ENCODE results near the gene SPG21. TPM values are rescaled to one million over a fixed set of nuclear protein-coding genes. Genes with fewer than 3 reads are reported as not detected.

Gene SPG21
- total and polyA plus RNA-seq, 2 of the 13 experiments (the other 11 are each of a cell fraction or from before 2014, with no cell fraction given): 36.7 to 42.4 TPM

DNA sequence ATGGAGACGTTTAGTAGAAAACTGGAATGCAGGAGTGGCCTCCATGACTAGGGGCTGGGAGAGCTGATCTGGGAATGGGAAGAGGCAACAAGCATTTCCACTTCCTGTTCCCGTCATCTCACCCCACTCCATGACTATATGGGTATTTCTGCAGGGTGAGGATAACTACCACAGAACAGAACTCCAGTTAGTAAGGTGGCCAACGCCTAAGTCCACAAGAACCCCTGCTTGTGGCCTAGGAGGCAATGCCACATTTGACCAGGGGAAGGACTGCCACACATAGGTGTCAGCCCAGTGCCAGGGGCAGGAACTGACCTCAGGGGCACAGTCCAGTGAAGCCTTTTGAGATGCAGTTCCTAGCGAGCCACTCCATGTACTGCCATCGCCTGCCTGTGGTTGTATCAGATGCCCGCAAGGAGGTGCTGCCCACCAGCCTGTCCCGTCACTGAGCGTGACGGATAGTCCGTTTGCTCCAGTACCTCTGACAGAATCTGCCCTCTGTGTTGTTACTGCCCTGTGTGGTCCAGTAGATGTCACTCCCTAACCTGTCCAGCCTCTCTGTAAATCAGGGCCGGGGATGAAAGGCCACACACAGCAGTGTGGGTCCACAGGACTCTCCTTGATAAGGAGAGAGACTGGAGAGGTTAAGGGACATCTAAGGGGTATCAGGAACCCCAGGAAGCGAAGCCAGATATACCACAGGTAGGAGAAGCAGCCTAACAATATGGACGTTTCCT, 43.3 kb upstream of the SPG21 start (continued):
- TF ChIP-seq HNF1B (CRISPR knock-in tag; IDR thresholded peaks at IDR 0.05) (peak; percentile 39; the same call in 1 of the 2 replicates), ZBTB7A (CRISPR knock-in tag; IDR thresholded peaks at IDR 0.05) (peak; percentile 57; the same call in 1 of the 2 replicates), ZNF672 (CRISPR knock-in tag; IDR thresholded peaks at IDR 0.05) (no peak), ZNF850 (CRISPR knock-in tag; conservative IDR thresholded peaks at IDR 0.05) (no peak; the same call in 1 of the 2 replicates), LBX2 (CRISPR knock-in tag; IDR thresholded peaks at IDR 0.05; ENCODE audit: borderline replicate concordance) (no peak), TARDBP (CRISPR knock-in tag; IDR thresholded peaks at IDR 0.05) (peak; percentile 91), SRSF1 (optimal IDR thresholded peaks at IDR 0.05; ENCODE audit: low read depth, low read length) (no peak), HMGA1 (CRISPR knock-in tag; conservative IDR thresholded peaks at IDR 0.05) (no peak), ZNF710 (CRISPR knock-in tag; IDR thresholded peaks at IDR 0.05; ENCODE audit: borderline replicate concordance) (0 out of 2 replicates have a peak, but pooled peaks have one; percentile 56), ZNF12 (CRISPR knock-in tag; IDR thresholded peaks at IDR 0.05) (no peak; the same call in 1 of the 2 replicates), ZBTB20 (CRISPR knock-in tag; IDR thresholded peaks at IDR 0.05; ENCODE audit: borderline replicate concordance, low read depth) (no peak), ZSCAN30 (CRISPR knock-in tag; IDR thresholded peaks at IDR 0.05) (no peak), CREB1 (IDR thresholded peaks at IDR 0.05) (peak; percentile 82), CREB1 (CRISPR knock-in tag; IDR thresholded peaks at IDR 0.05) (no peak), PPARG (CRISPR knock-in tag; conservative IDR thresholded peaks at IDR 0.05) (peak; percentile 55; the same call in 1 of the 2 replicates), HCFC1 (IDR thresholded peaks at IDR 0.05; ENCODE audit: low read depth, low read length) (no peak; the same call in 1 of the 2 replicates), ZNF431 (CRISPR knock-in tag; IDR thresholded peaks at IDR 0.05; ENCODE audit: borderline replicate concordance, low read depth) (0 out of 2 replicates have a peak, but pooled peaks have one; percentile 52)
- TF ChIP-seq, protein P1, sequence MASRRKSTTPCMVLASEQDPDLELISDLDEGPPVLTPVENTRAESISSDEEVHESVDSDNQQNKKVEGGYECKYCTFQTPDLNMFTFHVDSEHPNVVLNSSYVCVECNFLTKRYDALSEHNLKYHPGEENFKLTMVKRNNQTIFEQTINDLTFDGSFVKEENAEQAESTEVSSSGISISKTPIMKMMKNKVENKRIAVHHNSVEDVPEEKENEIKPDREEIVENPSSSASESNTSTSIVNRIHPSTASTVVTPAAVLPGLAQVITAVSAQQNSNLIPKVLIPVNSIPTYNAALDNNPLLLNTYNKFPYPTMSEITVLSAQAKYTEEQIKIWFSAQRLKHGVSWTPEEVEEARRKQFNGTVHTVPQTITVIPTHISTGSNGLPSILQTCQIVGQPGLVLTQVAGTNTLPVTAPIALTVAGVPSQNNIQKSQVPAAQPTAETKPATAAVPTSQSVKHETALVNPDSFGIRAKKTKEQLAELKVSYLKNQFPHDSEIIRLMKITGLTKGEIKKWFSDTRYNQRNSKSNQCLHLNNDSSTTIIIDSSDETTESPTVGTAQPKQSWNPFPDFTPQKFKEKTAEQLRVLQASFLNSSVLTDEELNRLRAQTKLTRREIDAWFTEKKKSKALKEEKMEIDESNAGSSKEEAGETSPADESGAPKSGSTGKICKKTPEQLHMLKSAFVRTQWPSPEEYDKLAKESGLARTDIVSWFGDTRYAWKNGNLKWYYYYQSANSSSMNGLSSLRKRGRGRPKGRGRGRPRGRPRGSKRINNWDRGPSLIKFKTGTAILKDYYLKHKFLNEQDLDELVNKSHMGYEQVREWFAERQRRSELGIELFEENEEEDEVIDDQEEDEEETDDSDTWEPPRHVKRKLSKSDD (CRISPR knock-in tag; IDR thresholded peaks at IDR 0.05; ENCODE audit: low read depth): 0 out of 2 replicates have a peak, but pooled peaks have one; percentile 38
- TF ChIP-seq, protein P2, sequence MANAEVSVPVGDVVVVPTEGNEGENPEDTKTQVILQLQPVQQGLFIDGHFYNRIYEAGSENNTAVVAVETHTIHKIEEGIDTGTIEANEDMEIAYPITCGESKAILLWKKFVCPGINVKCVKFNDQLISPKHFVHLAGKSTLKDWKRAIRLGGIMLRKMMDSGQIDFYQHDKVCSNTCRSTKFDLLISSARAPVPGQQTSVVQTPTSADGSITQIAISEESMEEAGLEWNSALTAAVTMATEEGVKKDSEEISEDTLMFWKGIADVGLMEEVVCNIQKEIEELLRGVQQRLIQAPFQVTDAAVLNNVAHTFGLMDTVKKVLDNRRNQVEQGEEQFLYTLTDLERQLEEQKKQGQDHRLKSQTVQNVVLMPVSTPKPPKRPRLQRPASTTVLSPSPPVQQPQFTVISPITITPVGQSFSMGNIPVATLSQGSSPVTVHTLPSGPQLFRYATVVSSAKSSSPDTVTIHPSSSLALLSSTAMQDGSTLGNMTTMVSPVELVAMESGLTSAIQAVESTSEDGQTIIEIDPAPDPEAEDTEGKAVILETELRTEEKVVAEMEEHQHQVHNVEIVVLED (CRISPR knock-in tag; IDR thresholded peaks at IDR 0.05; ENCODE audit: borderline replicate concordance): peak; percentile 39; the same call in 1 of the 2 replicates
- TF ChIP-seq, protein P3, sequence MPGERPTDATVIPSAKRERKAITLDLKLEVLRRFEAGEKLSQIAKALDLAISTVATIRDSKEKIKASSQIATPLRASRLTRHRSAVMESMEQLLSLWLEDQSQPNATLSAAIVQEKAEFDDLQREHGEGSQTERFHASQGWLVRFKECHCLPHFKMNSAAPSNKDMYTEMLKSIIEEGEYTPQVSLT (CRISPR knock-in tag; IDR thresholded peaks at IDR 0.05; ENCODE audit: borderline replicate concordance, low read depth): no peak
